Non-pigmented ciliary epithelial cell (primary cell): Measurements from ENCODE around the gene MTRFR.
A peak's percentile ranks its signal among the peaks of the same experiment; 100 is the strongest.
"Not testable (repeated sequence)": the region's sequence is repeated elsewhere in the genome, so short reads cannot be mapped to it uniquely, and the experiment has no call there.

Experiments used
- DNase-seq: peaks from one replicate; pipeline ENCODE4 v3.0.0-alpha.2; 2010; ENCODE audit warnings: low read depth

MTRFR gene

GRCh38 chr12:123232807-123233504 lies at the start of gene MTRFR, which contains the start of gene MPHOSPH9:
TSS of gene MTRFR (plus strand) at chr12:123233436. CDS start at chr12:123253675, 20,239 bp downstream.
TSS of gene MPHOSPH9 (minus strand) at chr12:123233141. CDS start at chr12:123230364, 2,777 bp downstream.
- peak; percentile 97 for DNase-seq

GRCh38 chr12:123187637-123188036 lies 45.6 kb upstream of the MTRFR start:
- no peak for DNase-seq

DNA sequence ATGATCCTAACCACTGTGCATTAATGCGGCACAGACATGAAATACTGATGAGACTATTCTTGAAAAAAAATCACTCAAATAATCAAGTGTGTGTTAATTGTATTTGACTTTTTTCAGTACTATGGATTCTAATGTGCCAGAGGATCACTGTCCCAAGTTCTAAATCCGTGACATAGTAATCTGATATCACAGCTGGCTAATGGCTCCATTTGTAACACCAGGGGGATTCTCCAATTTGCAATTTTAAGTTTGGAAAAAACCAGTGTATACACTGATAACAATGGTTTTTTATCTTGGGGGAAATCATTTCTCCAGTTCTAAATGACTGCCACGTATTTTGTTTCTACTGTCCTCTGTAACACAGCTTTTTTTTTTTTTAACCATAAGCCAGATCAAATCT lies 33.3 kb upstream of the MTRFR start:
- no peak for DNase-seq

DNA sequence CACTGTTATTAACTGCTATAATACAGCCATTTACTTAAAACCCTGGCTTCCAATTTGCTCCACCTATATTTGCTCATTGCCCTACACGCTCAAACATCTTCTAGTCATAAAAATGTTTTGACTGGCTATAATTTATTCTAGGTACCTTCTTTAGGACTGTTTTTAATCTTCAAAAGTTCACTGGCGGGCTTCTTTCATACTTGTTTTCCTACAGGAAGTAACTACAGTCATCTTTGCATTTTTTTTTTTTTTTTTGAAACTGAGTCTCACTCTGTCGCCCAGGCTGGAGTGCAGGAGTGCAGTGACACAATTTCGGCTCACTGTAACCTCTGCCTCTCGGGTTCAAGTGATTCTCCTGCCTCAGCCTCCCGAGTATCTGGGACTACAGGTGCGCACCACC lies 32.8 kb upstream of the MTRFR start:
- DNase-seq = no peak

GRCh38 chr12:123206794-123207193 lies 26.4 kb upstream of the MTRFR start:
- not testable (repeated sequence) for DNase-seq

GRCh38 chr12:123207815-123208214 lies 25.4 kb upstream of the MTRFR start:
- DNase-seq = not testable (repeated sequence)

DNA sequence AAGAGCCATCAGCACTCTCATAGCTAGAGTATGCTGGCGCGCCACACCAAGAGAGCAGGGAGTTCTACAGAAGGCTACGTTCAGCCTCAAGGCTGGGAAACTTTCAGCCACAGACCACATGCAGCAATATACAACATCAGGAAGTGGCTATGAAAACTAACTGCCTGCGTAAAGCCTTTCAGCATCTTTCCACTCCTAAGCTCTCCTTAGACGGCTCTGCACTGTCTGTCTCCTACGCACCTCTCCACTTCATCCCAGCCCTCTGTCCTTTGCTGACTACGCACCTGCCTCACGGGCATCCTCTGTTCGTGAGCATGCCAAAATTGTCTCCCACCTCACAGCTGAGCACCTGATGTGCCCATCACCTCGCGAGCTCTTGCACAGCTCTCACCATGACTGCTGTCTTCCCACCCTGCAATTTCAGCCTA lies 10.0 kb upstream of the MTRFR start:
- DNase-seq = no peak

DNA sequence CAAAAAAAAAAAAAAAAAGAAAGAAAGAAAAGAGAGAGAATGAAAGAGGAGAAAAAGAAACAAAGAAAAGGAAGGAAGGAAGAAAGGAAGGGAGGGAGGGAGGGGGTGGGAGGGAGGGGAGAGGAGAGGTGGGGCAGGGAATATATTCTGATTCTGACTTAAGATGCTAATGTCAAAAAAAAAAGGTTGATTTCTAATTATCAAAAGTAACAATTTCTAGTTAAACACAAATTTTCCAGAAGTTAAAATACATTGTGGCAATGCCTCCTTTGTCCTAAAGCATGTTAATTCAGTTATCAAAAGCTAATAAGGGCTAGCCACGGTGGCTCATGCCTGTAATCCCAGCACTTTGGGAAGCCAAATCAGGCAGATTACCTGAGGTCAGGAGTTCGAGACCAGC lies 7.8 kb upstream of the MTRFR start:
- no peak for DNase-seq

- no peak for DNase-seq
Measured at GRCh38 chr12:123227581-123228258, 5.5 kb upstream of the MTRFR start.

- DNase-seq = no peak
Measured at GRCh38 chr12:123229051-123229450, 4.2 kb upstream of the MTRFR start.

DNA sequence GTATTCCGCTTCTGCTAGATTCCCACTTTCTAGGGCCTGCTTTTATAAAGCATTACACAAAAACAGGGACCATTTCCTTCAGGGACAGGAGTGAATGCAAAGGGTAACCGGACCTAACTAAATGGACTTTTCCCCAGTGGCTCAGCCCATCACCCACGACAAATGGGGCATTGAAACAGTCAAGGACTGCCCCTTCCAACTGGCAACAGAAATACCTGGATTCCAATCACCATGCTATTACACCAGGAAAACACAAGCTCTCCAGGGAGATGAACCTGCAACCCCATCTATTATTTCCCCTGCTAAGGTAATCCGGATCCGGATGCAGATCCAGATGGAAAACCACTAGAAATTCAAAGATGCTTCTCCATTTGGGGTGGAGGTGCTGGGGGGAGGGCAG lies 1.3 kb upstream of the MTRFR start:
- DNase-seq = no peak

DNA sequence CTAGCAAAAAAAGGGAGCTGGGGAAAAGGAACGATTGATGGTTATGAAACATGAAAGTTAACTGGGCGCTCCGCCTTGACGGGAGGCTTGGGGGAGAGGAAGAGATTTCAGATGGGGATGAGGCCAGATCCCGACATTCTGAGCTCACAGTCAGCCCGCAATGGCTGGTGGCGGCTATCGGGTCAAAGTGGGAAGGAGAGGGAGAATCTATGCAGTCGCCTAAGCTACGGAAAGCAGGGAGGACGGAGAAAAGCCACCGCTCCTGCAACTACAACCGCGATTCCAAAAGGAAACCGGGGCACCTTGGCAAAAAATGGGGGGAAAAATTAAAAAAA lies 797 bp upstream of the MTRFR start:
- DNase-seq = no peak

DNA sequence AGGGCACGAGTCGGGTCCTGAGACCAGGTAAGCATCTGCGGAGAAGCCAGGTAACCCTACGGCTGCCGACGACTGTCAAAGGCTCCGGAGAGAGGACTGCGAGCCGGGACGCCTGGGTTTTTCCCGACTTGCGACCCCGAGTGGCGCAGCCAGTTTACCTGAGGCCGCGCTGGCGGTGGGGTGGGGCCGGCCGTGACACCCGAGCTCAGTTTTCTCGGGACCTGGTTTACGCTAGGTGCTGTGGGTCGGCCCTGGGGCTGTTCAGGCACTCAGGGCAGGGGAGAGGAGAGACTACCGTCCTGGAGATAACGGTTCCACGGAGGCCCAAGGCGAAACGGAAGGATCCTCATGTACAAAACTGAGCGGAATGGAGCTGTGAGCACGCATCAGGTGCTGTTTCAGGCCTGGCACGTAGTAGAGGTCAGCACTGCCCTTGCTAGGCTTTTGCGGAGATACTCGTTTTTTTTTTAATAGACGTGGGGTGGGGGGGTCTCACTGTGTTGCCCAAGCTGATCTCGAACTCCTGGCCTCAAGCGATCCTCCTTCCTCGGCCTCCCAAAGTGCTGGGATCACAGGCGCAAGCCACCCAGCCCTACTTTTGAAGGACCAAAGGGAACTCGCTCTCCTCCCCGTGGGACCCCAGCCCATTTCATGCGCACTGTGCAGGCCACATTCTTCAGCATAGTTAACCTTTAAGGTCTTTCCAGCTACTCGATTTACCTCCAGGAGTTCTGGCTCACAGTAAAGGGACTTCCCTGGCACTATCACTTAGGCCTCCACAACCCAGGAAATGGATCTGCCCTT lies 471 bp downstream of the MTRFR start:
- no peak for DNase-seq

GRCh38 chr12:123237646-123238329 lies 4.6 kb downstream of the MTRFR start:
- DNase-seq = peak; percentile 36

DNA sequence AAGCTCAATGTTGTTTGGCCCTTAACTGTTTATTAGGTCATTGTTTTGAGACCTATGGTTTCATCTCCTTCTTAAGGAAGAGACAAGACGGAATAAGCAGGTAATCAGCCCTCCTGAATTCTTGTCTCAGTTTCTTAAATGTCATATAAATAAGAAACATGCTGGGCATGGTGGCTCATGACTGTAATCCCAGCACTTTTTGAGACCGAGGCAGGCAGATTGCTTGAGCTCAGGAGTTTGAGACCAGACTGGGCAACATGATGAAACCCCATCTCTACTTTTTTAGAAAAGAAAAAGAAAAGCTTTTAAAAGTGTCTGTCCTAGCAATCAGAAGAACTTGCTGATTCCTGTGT lies 5.1 kb downstream of the MTRFR start:
- no peak for DNase-seq

DNA sequence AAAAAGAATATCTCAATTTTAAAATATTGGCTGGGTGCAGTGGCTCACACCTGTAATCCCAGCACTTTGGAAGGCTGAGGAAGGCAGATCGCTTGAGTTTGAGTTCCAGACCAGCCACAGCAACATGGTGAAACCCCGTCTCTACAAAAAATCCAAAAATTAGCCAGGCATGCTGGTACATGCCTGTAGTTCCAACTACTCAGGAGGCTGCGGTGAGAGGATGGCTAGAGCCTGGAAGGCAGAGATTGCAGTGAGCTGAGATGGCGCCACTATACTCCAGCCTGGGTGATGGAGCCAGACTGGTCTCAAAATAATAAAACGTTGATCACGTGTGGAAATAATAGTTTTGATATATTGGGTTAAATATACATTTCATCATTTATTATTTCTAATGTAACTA lies 5.7 kb downstream of the MTRFR start:
- no peak for DNase-seq

DNA sequence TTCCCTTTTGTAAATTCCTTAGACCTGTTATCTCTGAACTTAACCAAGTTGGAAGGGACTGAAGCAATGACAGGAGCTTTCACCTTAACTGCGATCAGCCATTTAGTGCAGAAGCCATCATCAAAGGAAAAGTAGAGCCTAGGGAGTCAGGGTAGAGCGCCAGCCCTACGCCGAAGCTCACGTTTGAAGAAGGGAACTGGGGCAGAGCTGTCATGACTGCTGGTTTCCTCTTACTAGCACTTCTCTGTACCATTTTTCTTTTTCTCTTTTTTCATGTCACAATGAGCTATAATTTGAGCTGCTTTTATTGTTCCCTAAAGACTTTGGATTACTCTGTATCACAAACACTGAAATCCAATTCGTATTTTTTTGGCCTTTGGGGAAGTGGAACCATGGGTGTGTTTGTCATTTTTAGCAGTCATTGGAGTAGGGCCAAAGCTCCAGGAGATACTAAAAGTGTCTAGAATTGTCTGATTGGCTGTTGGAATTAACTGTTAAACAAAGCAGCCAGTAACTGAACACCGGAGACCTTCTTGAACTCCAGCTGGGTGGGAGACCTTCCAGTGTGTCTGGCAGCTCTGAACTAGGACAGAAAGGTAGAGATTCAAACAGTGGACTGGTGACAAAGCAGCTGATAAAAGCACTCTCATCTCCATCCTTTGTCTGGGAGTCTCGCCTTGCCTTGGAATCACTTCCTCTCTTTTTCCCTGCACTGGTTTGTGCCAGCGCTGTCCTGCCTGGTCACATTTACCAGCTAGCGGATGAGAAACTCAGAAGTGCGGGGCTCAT lies 9.1 kb downstream of the MTRFR start:
- no peak for DNase-seq

DNA sequence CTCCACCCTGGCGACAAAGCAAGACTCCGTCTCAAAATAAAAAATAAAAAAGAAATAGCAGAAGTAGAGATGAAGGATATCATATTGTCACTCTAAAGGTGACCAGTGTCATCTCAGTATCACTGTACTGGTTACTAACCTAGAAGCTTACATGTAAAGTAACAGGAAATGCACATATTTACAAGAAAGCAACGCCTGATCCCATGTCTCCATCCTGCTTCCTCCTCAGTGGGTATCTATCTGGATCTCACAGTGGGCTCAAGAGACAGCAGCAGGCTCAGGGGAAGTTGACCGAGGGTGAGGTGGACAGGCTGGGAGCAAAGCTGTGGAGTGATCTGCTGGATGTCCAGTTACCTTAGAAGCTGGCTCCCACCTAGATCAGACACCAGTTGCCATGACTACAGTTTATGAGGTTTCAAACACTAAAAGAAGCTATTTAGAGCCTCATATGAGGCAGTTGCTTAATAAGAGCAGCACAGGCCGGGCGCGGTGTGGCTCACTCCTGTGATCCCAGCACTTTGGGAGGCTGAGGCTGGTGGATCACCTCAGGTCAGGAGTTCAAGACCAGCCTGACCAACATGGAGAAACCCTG lies 10.5 kb downstream of the MTRFR start:
- DNase-seq = no peak

DNA sequence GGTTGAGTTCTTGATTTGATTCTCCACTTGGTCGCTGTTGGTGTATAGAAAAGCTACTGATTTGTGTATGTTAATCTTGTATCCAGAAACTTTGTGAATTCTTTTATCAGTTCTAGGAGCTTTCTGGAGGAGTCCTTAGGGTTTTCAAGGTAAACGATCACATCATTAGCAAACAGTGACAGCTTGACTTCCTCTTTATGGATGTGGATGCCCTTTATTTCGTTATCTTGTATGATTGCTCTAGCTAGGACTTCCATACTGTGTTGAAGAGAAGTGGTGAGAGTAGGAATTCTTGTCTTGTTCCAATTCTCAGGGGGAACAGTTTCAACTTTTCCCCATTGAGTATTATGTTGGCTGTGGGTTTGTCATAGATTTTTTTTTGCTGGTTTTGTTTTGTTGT lies 12.4 kb downstream of the MTRFR start:
- no peak for DNase-seq

DNA sequence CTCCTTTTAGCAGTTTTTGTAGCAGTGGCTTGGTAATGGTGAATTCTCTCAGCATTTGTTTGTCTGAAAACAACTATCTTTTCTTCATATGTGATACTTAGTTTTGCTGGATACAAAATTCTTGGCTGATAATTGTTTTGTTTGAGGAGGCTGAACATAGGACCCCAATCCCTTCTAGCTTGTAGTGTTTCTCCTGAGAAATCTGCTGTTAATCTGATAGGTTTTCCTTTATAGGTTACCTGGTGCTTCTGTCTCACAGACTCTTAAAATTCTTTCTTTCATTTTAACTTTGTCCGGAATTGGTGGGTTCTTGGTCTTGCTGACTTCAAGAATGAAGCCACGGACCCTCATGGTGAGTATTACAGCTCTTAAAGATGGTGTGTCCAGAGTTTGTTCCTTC lies 14.9 kb downstream of the MTRFR start:
- not testable (repeated sequence) for DNase-seq
